HG03064 (cell line): ENCODE data around the gene CTNND2.

ENCODE experiments used
- ATAC-seq: cut with Tn5 transposase; IDR thresholded peaks from one replicate; pipeline ENCODE4 v1.9.1; 2021; ENCODE audit warnings: low read depth; ENCODE audit not compliant: unreplicated experiment

Gene CTNND2

GRCh38 chr5:10982626-10983025 lies 921.6 kb downstream of the CTNND2 start:
- no peak for ATAC-seq

GRCh38 chr5:10981932-10982331 lies 922.3 kb downstream of the CTNND2 start:
- no peak for ATAC-seq

- no peak for ATAC-seq
Observed at GRCh38 chr5:10977011-10977410, 927.2 kb downstream of the CTNND2 start.

- no peak for ATAC-seq
Observed at GRCh38 chr5:10975945-10976344, 928.3 kb downstream of the CTNND2 start.

GRCh38 chr5:10974850-10975249 lies 929.4 kb downstream of the CTNND2 start:
- no peak for ATAC-seq

GRCh38 chr5:10973316-10973715 lies 930.9 kb downstream of the CTNND2 start:
- no peak for ATAC-seq

- ATAC-seq, result no peak
Observed at GRCh38 chr5:10969684-10970180, 934.5 kb downstream of the CTNND2 start.

GRCh38 chr5:10964806-10965205 lies 939.4 kb downstream of the CTNND2 start:
- no peak for ATAC-seq

- no peak for ATAC-seq
Observed at GRCh38 chr5:10958728-10959127, 945.5 kb downstream of the CTNND2 start.

- no peak for ATAC-seq
Observed at GRCh38 chr5:10949856-10950630, 954.2 kb downstream of the CTNND2 start.

- ATAC-seq, result no peak
Observed at GRCh38 chr5:10946050-10946449, 958.2 kb downstream of the CTNND2 start.

- no peak for ATAC-seq
Observed at GRCh38 chr5:10941900-10942299, 962.3 kb downstream of the CTNND2 start.

GRCh38 chr5:10936081-10936855 lies 968.0 kb downstream of the CTNND2 start:
- no peak for ATAC-seq

- no peak for ATAC-seq
Observed at GRCh38 chr5:10935536-10935935, 968.7 kb downstream of the CTNND2 start.

- no peak for ATAC-seq
Observed at GRCh38 chr5:10934783-10935355, 969.4 kb downstream of the CTNND2 start.

GRCh38 chr5:10933121-10933520 lies 971.1 kb downstream of the CTNND2 start:
- ATAC-seq, result no peak

GRCh38 chr5:10932426-10932825 lies 971.8 kb downstream of the CTNND2 start:
- ATAC-seq, result no peak

- no peak for ATAC-seq
Observed at GRCh38 chr5:10927608-10928007, 976.6 kb downstream of the CTNND2 start.

- ATAC-seq, result no peak
Observed at GRCh38 chr5:10923310-10923709, 980.9 kb downstream of the CTNND2 start.
